Stimulated activated CD8-positive, alpha-beta memory T cell treated with anti-CD3 and anti-CD28 coated beads, Interleukin-4, amount 100 ng/mL, for 4 hours (primary cell): Measurements from ENCODE around the gene CA7.
A peak's percentile ranks its signal among the peaks of the same experiment; 100 is the strongest.

Experiments
- DNase-seq, 2 donors: peaks; one replicate each; pipeline ENCODE4 v3.0.0-alpha.2; 2020; ENCODE audit warnings: low read depth in 2 of 2, low spot score in 1 of 2

The CA7 gene

DNA sequence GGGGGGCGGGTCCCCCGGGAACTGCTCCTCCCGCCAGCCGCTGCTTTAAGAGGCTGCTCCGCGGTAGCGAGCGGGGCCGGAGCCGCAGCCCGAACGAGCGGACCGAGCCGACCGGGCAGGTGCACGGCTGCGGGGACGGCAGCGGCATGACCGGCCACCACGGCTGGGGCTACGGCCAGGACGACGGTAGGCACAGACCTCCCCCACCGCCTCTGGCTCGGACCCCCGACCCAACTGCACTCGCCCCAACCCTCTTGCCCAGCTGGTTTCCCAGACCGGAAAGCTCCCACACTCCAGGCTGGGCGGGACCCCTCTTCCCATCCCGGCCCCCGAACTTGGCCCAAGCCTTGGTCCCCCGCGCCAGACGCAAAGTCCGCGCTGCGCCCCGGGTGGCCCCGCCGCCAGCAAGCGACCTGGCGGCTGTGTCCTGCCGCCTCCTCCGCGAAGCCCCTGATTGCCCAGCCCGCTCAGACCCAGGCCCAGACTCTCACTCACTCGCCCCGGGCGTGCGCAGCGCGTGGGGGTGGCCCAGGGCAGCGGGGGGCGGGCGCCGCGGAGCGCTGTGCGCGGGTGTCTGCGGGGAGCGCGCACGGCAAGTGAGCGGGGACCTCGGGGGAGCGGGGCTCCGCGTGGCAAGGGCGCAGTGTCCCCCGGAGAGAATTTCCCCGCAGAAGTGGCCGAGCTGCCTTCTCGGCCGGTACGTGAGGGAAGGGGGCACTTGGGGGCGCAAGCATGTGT lies at the start of gene CA7:
Gene CA7 (plus strand): TSS at position 73 of the 738 bp plus-strand sequence. CDS start 74 bp downstream, at position 147.
- no peak for DNase-seq

DNA sequence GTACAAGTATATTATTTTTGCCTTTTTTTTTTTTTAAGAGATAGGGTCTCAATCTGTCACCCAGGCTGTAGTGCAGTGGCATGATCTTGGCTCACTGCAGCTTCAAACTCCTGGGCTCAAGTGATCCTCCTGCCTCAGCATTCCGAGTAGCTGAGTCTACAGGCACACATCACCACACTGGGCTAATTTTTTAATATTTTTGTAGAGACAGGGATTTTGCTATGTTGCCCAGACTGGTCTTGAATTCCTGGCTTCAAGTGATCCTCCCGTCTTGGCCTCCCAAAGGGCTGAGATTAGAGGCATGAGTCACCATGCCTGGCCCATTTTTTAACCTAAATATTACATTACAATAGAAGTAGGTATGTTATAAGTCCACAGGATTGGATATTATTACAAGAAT lies 46.1 kb upstream of the CA7 start:
- DNase-seq = no peak

DNA sequence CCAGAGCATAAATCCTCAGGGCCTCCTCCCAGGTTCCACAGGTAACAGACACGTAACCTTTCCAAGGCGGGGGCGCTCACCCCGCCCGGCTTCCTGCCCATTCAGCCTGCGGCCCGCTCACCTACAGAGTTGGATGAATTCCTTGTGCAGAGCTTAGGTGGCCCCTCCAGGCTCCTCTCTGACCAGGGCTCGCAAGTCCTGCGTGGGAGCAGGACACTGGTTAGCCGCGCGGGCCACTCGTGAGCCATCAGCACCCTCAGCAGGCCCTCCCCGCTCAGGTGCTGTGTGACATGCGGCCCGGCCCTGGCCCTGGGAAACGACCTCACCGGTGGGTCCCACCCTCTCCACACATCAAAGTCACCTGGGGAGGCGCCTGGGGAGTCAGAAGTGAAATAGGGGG lies 43.4 kb upstream of the CA7 start:
- DNase-seq = no peak

DNA sequence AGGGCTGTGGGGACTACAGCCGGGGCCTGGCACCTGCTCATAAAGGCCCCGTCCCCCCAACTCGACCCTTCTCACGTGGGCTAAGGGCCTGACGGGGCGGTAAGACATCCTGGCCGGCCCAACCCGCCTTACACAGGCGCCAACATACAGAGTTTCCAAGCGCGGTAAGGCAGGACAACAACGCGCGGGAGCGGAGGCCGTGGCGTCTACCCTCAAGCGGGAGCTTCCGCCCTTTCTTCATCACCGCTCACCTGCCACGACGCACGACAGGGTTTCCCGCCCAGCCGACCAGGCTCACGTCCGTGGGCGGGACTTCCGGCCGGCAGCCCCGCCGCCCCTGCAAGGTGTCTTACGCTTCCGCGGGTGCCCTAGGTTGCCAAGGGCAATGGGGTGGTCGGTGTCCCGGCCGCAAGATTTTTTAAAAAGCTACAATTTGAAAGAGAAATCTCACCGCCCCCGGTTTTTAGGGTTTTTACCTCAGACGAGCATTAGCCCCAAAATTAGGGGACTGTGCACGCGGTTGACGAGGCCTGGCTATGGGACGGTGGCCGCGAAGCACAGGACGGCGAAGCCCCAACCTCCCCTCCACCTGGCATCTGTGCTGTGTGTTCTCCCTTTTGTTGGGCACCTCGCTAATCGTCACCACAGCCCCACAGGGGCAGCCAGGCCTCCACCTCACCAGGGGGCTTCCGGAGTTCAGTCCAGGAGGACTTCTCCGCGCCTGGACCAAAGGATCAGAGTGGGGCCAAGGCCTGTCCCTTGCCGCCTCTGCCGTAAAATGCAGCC lies 42.7 kb upstream of the CA7 start, which contains the start of gene TERB1:
Gene TERB1 (minus strand): TSS at position 265 of the 786 bp plus-strand sequence. CDS start 4,786 bp downstream, outside the sequence.
- DNase-seq = no peak

DNA sequence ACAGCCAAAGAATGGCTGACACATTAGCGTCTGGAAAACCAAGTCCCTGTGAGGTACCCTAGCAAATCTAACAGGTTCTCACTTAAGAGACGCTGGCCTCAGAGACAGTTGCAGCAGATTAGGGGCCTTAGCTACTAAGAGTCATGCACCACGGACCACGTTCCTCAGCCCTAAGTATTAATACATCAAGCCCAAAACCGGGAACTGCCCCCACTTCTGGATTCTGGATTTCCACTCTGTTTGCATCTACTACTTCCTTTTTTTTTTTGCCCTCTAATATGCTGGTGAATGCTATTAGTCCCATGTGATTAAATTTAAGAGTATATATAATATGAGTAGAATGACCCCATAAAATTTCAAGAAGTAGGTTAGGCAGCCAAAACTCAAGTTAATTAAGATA lies 42.1 kb upstream of the CA7 start:
- no peak for DNase-seq

DNA sequence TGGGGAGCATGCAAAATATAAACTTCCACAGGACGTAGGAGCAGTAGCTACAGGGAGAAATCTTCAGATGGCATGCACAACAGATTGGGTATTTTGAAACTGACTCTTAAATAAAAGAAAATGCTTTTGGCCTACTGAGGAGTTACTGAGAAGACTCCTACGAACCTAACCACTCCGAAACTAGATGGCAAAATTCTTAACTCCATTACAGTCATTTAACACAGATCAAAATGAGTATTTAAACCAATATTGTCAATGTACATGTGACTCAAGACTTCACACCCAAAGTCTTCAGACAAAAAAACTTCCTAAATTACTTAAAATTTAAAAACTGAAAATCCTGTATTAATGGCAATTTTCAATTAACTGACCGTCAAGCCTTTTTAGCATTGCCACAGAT lies 34.4 kb upstream of the CA7 start:
- DNase-seq = no peak

DNA sequence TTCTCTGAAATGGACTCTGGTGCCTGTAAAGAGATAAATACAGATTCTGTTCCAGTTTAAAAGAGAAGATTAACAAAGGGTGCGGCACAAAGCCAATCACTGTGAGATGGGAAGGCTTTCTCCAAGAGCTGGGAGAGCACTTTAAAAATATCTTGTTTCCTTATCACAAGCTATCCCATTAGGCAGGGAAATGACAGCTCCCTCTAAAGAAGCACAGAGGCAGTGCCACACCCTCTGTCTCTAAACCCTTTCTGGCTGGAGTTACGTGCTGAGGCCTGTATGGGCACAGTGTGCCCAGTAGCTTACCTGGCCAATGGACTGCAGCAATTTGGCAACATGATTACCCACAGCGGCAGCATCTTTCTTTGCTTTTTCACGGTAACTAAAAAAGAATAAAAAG lies 33.8 kb upstream of the CA7 start:
- DNase-seq = no peak

DNA sequence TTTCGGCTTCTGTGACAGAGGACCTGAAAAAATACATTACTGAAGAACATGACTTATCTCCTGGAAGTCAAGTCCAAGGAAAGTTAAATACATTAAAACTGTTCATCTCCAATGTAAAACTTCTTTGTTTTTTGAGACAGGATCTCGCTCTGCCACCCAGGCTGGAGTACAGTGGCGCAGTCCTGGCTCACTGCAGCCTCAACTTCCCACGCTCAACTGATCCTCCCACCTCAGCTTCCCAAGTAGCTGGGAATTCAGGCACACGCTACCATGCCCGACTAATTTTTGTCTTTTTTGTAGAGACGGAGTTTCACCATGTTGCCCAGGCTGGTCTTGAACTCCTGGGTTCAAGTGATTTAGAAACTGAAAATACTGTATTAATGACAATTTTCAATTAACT lies 33.2 kb upstream of the CA7 start:
- DNase-seq = no peak

DNA sequence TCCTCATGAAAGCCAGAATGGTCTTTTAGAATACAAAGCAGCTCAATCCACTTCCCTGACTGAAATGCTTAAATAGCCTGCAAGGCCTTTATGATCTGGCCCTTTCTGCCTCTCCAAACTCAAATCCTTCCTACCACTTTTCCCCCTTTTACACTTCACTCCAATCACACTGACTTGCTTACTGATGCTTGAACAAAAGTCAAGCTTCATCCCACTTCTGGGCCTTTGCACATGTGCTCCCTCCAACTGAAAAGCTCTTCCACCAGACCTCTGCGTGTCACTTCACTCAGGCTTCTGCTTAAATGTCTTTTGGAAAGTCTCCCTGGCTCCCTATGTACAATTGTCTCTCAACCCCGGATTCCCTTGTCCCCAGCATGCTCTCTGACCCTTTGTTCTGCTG lies 29.5 kb upstream of the CA7 start:
- no peak for DNase-seq

DNA sequence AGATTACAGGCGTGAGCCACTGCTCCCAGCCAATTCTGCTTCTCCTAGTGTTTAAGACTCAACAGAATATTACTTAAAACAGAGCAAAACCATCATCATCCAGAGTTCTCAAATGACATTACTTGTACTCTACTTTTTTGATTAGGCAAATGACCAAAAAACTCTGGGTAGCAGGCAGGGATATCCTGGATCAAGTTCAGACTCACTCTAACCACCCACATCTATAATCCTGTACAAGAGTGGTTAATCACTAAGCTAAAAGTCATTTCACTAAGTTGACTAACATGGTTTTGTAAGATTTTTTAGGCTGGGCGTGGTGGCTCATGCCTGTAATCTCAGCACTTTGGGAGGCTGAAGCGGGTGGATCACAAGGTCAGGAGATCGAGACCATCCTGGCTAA lies 20.2 kb upstream of the CA7 start:
- no peak for DNase-seq

DNA sequence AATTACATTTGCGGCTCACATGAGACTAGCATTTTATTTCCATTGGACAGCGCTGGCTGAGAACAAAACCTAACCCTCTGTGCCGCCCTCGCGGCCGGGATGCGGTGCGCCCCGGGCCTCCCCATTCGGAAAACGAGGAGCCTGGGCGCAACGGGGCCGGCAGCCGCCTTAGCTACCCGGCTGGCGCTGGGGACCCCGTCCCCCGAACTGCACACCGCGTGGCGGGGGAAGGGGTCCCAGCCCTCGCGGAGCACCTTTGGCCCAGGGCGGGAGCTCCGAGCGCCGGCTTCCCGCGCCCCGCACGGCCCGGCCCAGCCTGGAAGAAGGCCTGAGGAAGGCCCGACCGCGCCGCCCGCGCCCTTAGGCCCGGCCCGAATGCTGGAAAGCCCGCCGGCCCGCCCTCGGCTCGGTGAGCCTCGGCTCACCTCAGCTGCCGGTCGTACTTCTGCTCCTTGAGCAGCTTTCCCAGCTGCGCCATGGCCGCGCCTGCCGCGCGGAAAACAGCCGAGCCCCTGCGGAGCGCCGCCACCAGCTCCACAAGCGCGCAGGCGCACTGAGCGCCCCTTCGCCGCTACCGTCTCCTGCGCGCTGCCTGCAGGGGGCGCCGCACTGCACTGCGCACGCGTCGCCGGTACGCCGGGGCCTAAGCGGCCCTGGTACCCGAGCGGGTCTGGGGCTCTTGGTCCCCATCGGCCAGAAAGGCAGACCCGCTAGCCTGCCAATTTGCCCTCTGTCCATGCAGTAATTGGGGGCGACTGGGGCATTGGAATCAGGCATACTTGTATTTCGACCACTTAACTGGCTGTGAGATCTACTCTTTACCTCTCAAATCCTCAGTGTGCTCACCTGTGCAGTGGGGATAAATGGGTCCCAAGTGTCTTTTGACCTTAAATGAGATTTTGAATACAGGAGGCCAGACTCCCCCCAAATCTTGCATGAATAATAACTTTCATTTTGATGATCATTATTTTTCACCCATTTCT lies 13.5 kb upstream of the CA7 start, which contains the start of gene NAE1:
Gene NAE1 (minus strand): TSS at position 555 of the 983 bp plus-strand sequence. CDS start 77 bp downstream, at position 478.
- DNase-seq = peak; percentile 69 to 76

DNA sequence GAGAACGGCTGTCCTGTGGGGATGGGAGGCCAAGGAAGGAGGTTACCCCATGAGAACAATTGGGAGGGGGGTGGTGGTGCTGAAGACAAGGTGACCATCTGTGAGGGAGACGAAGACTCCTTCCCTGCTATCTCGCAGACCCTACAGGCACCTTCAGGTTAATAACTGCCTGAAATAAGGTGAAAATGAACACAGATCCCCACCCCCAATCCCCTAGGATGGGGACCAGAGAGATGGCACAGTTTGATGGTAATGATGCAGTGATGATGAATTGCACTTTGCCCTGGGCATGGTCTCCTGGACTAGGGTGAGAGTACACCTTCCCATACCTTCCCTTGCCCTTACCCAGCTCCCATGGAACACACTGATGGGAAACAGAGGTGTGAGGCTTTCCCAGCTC lies 12.0 kb upstream of the CA7 start:
- DNase-seq = no peak

DNA sequence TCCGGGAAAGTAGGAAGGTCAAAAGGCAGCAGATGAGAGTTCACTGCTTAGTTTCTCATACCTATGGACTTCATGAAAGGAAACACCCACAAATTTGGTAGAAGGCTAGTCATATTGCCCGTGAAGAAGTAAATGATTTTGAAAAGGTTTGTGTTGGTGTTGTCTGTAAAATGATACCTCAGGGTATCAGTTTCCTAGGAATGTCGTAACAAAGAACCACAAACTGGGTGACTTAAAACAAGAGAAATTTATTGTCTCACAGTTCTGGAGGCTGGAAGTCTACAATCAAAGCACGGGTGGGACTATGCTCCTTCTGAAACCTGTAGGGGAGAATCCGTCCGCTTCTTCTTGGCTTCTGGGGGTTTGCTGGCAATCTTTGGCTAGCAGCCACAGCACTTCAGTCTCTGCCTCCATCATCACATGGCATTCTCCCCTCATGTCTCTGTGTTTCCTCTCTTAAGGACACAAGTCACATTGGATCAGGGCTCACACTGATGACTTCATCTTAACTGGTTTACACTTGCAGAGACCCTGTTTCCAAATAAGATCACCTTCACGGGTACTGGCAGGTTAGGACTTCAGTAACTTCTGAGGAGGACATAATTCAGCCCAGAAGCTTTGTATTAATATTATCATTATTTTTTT lies 11.4 kb upstream of the CA7 start:
- no peak for DNase-seq

DNA sequence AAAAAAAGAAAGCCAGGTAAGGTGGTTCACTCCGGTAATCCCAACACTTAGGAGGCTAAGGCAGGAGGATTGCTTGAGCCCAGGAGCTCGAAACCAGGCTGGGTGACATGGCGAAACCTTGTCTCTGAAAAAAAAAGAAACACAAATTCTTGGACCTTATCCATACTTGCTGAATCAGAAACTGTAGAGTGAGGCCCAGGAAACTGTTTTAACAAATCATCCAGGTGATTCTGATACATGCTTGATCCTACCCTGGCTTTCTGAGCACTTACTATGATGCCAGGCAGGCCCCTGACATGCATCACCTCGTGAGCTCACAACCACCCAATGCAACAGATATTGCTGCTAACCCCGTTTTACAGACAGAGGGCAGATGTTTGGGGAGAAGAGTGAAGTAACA lies 9.5 kb upstream of the CA7 start:
- DNase-seq = no peak

DNA sequence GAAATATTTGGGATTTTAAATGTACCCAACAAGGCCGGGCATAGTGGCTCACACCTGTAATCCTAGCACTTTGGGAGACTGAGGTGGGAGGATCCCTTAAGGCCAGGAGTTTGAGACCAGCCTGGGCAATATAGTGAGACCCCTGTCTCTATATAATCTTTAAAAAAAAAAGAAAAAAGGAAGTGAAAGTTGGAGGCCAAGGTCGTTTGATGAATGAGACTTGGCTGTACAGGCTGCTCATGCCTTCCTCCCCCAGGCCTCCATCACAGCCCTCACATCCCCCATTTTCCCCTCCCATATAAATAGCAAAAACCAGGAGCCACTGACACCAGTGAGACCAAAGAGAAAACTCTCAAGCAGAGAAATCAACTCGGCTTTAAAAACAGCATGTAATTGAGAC lies 3.3 kb upstream of the CA7 start:
- DNase-seq = no peak

DNA sequence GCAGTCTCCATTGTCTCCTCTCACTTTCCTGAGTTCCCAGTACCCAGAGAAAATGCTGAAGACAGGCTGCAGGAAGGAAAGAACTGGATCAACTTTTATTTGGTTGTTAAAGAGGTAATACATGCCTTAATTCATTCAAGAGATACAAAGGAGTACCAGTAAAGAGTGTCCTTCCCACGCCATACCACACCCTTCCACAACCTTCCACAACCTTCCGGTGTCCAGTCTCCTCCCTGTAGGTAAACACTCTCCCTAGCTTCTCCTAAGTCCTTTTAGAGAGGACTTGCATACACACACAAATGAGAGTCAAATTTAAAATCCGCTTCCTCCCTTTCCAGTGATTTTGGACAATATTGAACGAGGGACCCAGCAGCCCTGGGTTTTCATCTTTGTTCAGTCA lies 2.8 kb upstream of the CA7 start:
- no peak for DNase-seq

DNA sequence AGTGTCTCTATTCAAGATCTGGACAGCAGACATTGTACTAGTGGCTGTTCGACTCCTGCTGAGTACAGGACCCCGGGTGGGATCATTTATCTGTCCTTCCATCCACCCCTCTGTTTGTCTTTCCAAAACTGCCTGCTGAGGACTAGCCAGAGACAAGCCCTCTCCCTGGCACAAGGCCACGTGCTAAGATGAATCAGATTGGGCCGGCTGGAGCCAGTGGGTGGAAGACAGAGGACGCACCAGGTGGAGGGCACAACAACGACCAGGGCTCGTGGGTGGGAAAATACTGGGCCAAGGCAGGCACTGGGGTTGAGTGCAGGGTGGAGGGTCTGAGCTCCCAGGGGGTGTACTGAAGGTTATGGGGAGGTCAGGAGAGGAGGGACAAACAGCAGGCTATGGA lies 1.4 kb upstream of the CA7 start:
- DNase-seq = no peak

DNA sequence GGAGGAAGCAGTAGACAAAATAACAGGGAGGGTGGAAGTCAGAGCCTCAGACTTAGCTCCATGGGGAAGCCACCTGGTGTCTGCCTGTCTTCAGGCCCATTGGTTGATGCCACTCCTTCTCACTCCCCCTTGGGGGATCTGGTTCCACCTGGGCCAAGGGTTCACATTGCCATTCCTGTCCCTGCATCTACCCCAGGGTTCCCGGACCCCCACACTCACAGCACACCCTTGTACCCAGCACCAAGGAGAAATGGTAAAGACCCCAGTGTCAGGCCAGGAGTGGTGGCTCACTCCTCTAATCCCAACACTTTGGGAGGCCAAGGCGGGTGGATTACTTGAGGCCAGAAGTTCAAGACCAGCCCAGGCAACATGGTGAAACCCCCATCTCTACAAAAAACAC lies 1.0 kb upstream of the CA7 start:
- DNase-seq = no peak

DNA sequence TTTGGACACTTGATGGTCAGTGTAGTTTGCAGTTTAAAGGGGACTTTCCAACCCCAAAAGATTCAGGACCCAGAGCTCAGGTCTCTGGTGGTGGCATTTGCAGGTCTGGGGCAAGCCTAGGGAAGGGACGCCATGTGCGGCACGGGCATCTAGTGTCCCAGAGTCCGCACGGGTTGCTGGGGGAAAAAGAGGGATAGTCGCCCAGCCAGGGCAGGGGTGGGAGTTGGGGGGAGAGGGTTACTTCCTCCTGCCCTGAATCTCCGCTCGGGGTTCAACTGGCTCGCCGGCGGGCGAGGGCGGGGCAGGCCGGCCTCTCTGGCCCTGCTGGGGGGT lies 239 bp upstream of the CA7 start:
- DNase-seq = no peak

DNA sequence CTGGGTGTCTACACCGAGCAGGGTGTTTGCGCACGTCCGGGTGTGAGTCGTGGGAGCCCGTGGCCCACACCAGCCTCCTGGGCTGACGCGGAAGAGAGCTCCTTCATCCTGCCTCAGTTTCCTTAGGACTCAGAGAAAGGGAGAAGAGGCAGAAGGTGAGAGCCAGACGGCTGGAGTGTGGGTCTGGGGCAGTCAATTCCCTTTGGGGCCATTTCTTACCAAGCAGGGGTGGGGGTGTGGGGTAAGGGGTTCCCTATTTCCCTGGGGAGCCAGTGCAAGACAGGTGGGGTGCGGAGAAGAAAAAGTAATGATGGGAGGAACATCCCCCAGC lies 831 bp downstream of the CA7 start:
- DNase-seq = no peak

DNA sequence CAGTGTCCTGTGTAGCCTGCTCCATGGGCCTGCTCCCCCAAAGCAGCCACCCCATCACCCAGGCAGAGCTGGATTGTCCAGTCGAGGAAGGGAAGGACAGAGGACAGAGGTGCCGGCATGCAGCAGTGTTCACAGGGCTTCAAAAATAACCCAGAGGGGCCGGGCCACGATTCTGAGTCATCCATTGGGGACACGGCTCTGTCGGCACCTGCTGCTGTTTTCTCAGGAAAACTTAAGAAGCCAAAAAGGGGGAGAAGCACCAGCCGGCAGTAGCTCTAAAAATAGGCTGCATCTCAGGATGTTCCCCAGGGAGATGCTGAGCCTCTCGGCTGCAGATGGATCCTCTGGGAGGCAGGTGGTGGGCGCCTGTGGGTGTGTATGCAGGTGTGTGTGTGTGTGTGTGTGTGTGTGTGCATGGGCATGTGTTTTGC lies 1.6 kb downstream of the CA7 start:
- no peak for DNase-seq
